ENCODE data around the gene SV2C. TPM values are rescaled to one million over a fixed set of nuclear protein-coding genes. Genes with fewer than 3 reads are reported as not detected.

Gene SV2C
- total RNA-seq, 1 experiment from 2014 or later, result not detected

DNA sequence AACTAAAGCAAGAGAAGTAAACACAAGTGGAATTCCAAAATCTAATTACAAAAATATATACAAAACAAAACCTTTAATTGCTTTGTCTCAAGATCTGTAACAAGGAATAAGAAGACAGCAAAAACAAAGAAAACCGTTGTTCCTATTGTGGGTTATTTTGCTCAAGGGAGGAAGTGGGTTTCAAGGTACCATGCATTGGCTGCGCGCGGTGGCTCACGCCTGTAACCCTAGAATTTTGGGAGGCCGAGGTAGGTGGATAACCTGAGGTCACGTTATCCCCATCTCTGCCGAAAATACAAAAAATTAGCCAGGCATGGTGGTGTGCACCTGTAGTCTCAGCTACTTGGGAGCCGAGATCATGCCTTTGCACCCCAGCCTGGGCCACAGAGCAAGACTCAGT is 307.8 kb downstream of the SV2C start:
- Histone ChIP-seq H3K27ac (no peak overlapping the region), H3K9me3 (replicated peaks) (no peaks in the 10 kb centered on the region), H3K27me3 (peaks cover 7% of the 10 kb centered on the region; the same call in 1 of the 2 replicates), H3K4me1 (no peaks in the 10 kb centered on the region), H3K4me3 (no peak overlapping the region), H3K36me3 (no peaks in the 10 kb centered on the region)
- DNase-seq, result no peak

DNA sequence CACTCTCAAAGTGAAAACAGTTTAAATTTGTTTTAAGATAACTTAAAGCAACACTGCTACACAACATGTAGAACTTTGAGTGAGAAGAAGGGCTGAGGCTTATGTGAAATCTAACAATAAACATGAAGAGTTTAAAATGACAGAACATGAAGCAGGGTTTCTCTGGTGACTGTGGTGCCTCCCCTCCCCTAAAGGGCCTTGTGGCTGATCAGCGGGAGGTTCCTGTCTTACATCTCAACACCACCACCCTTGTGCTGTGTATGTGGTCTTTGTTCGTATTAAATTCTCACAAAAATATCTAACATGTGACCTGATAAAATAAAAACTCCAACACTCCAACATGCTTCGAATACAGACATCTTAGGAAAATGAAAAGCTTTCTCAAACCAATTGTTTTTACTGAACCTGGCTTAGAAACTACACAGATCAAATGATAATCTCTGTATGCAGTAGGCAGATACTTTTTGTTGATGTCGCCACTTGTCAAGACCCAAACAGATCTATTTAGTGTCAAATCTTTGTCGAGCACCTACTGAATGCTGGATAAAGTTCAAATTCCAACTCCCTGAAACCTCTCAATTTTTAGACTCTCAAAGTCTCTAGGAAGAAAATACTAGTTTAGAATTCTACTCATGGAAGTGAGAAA is 310.0 kb downstream of the SV2C start:
- no peaks in the 10 kb centered on the region for H3K9me3 ChIP-seq (replicated peaks)
- H3K27ac ChIP-seq, result no peak overlapping the region
- no peak for DNase-seq
- H3K4me3 ChIP-seq, result no peak overlapping the region
- H3K4me1 ChIP-seq, result no peaks in the 10 kb centered on the region
- H3K36me3 ChIP-seq, result no peaks in the 10 kb centered on the region
- H3K27me3 ChIP-seq, result peaks cover 7% of the 10 kb centered on the region; the same call in 1 of the 2 replicates

DNA sequence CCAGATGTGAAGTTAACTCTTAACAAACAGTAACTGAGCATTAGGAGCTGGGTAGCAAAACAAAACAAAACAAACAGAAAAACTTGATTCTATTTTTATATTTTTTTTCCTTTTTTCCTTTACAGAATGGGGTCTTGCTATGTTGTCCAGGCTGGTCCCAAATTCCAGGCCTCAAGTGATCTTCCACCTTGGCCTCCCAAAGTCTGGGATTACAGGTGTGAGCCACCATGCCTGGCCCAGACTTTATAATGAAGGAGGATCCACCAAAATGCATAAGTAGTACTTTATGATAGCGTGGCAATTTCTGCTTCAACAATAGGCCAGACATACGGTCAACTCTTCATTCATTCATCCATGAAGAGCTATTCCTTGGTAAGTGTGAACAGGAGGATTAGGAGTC is 314.0 kb downstream of the SV2C start:
- H3K36me3 ChIP-seq, result no peaks in the 10 kb centered on the region
- H3K4me3 ChIP-seq, result no peak overlapping the region
- H3K27ac ChIP-seq, result no peak overlapping the region
- H3K4me1 ChIP-seq, result no peaks in the 10 kb centered on the region
- no peaks in the 10 kb centered on the region for H3K9me3 ChIP-seq (replicated peaks)
- DNase-seq, result no peak
- H3K27me3 ChIP-seq, result peaks cover 7% of the 10 kb centered on the region; the same call in 1 of the 2 replicates

DNA sequence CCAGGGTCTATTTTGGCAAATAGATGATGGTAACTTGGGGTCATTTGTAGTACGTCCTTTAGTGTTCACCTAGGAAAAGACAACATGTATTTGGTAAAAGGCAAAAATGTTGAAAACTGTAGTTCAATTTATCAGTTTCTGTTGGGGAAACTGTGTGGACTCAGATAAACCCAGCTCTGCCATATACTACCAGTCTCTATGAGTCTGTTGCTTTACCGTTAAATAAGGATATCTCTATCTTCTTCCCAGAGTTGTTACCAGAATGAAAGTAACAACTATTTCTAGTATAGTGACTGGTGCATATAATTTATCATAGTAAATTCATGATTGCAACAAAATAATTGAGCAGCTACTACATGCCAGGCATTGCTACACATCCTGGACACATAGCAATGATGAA is 316.1 kb downstream of the SV2C start:
- H3K27me3 ChIP-seq, result no peaks in the 10 kb centered on the region
- H3K27ac ChIP-seq, result no peak overlapping the region
- no peaks in the 10 kb centered on the region for H3K9me3 ChIP-seq (replicated peaks)
- H3K4me1 ChIP-seq, result no peaks in the 10 kb centered on the region
- no peak overlapping the region for H3K4me3 ChIP-seq
- H3K36me3 ChIP-seq, result no peaks in the 10 kb centered on the region
- DNase-seq, result no peak

DNA sequence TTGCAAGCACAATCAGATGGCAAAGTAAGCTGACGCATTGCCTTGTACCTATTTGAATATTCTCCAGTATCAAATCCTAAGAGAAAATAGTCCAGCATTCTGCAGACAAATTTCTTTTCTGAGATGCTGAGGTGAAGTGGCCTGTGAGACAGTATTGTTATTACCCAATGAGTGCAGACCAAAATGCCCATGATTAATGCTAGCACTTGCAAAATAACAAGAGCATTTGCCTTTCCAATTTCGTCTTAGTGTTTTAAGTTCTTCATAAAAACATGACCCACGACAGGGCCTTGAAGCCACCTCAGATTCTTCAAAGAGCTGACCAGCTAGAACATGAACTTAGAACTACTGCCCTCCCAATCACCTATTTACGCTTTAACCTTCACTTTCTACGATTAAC is 317.3 kb downstream of the SV2C start:
- no peak overlapping the region for H3K4me3 ChIP-seq
- no peaks in the 10 kb centered on the region for H3K36me3 ChIP-seq
- no peak overlapping the region for H3K27ac ChIP-seq
- no peak for DNase-seq
- no peaks in the 10 kb centered on the region for H3K9me3 ChIP-seq (replicated peaks)
- H3K27me3 ChIP-seq, result no peaks in the 10 kb centered on the region
- H3K4me1 ChIP-seq, result no peaks in the 10 kb centered on the region

DNA sequence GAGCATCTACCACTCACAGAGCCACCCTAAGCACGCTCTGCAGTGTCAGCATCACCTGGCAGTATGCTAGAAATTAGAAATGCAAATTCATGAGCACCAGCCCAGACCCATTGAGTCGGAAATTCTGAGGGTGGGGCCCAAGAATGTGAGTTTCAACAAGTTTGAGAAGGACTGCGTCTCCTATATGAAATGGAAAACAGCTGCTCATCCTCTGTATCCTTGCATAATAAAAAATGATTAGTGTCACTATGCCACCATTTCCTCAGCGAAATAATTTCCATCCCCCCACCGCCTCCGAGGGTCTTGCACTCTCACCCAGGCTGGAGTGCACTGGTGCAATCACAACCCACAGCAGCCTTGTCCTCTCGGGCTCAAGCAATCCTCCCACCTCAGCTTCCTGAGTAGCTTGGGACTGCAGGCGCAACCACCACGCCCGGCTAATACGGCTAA is 318.6 kb downstream of the SV2C start:
- Histone ChIP-seq H3K9me3 (replicated peaks) (no peaks in the 10 kb centered on the region), H3K27ac (no peak overlapping the region), H3K4me3 (no peak overlapping the region), H3K4me1 (no peaks in the 10 kb centered on the region), H3K36me3 (no peaks in the 10 kb centered on the region), H3K27me3 (no peaks in the 10 kb centered on the region)
- DNase-seq, result no peak

DNA sequence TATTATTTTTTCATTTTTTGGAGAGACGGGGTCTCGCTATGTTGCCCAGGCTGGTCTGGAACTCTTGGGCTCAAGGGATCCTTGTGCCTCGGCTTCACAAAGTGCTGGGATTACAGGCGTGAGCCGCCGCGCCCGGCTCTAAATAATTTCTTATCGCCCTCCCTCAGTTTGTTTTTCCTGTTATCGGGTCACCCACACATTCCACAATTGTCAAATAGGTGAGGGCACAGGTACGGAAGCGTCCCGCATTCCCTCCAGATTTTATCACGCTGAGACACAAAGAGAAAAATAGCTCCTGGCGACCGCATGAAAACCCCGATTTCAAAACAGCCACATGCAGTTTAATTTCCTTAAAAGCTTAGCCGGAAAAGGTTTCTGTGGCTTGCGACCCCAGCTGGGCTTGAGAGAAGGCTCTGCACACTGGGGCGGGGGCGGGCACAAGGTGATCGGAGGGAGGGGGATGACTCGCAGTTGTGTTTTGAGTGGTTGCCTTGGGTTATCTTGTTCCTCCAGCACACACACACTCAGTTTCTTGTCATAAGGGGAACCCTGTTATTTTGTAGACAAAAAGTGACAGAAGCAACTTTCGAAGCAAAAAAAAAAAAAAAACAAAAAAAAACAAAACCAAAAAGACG is 319.2 kb downstream of the SV2C start:
- Histone ChIP-seq H3K27ac (no peak overlapping the region), H3K27me3 (no peaks in the 10 kb centered on the region)
- DNase-seq, result no peak

DNA sequence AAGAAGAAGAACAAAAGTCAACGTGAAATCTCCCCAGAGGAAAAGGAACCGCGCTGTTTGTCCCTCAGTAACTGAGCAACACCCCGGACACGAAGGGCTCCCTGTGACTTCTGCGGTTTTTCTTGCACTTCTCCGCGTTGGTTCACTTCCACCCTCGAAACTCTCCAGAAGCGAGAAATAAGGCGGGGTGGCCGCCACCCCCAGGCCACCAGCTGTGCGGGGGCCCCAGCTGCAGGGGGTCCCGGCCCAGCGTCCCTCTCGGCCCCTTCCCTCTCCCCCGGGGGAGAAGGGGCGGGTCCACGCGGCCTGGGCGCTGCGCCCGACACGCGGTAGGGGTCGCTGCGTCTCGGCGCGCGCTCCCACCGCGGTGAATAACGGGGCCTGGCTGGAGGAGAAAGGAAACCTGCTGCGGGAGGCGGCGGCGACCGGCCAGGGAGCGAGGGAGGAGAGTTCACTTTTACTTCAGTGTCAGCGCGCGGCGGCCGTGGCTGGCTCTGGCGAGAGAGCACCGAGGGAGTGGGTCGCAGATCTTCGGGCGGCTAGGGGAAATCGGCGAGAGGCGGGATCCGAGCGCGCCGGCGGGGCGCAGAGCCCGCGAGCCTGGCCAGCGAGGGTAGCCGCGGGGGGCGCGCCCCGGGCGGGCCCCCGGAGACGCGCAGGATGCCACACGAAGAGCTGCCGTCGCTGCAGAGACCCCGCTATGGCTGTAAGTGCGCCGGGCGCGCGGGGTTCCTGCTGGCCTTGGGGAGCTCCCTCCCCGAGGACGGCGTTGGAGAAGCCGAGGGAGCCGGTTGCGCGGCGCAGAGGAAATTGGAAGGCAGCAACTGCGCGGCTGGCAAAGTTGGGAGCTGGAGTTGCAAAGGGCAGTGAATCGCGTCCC is 319.9 kb downstream of the SV2C start, which contains the start of gene IQGAP2:
TSS of gene IQGAP2 (plus strand) at position 400 of the 880 bp plus-strand sequence. CDS start at position 661, 261 bp downstream.
- Histone ChIP-seq H3K27me3 (no peaks in the 10 kb centered on the region), H3K27ac (no peak within 1 kb of the TSS)
- peak; percentile 13 to 35 for DNase-seq

More for the DNA sequence above, 319.2 kb downstream of the SV2C start:
- H3K4me3 ChIP-seq, result no peak overlapping the region
- no peaks in the 10 kb centered on the region for H3K4me1 ChIP-seq
- no peaks in the 10 kb centered on the region for H3K36me3 ChIP-seq
- no peaks in the 10 kb centered on the region for H3K9me3 ChIP-seq (replicated peaks)

More for the DNA sequence above, 319.9 kb downstream of the SV2C start, which contains the start of gene IQGAP2:
- Histone ChIP-seq H3K9me3 (replicated peaks) (no peaks in the 10 kb centered on the region), H3K36me3 (no peaks in the 10 kb centered on the region), H3K4me1 (no peaks in the 10 kb centered on the region), H3K4me3 (peak within 1 kb of the TSS; percentile 48)

All from SJCRH30 (cell line).